Subcutaneous abdominal adipose tissue (tissue), 5 donors: Measurements from ENCODE around the gene ABCA12.
"Not testable (repeated sequence)": the region's sequence is repeated elsewhere in the genome, so short reads cannot be mapped to it uniquely, and the experiment has no call there.

Source experiments
- H3K27ac ChIP-seq: one replicate; pipeline ENCODE4 v1.7.0; 2013; ENCODE audit warnings: low read depth, mild to moderate bottlenecking, inconsistent platforms, low read length, moderate library complexity
- H3K27me3 ChIP-seq, 5 donors: one replicate each; pipeline ENCODE4 v1.7.0; 2013; ENCODE audit warnings: low read length in 5 of 5, inconsistent platforms in 1 of 5; ENCODE audit not compliant: control insufficient read depth in 5 of 5, insufficient read depth in 4 of 5
- H3K36me3 ChIP-seq, 5 donors: one replicate each; pipeline ENCODE4 v1.7.0; 2013; ENCODE audit warnings: low read length in 5 of 5; ENCODE audit not compliant: control insufficient read depth in 5 of 5, insufficient read depth in 5 of 5
- H3K4me1 ChIP-seq, 5 donors: one replicate each; pipeline ENCODE4 v1.7.0; 2013; ENCODE audit warnings: low read length in 5 of 5, mild to moderate bottlenecking in 3 of 5, moderate library complexity in 1 of 5; ENCODE audit not compliant: control insufficient read depth in 5 of 5, insufficient read depth in 5 of 5
- H3K4me3 ChIP-seq, 5 donors: one replicate each; pipeline ENCODE4 v1.7.0; 2013; ENCODE audit warnings: low read length in 5 of 5, low read depth in 1 of 5
- H3K9ac ChIP-seq, 5 donors: one replicate each; pipeline ENCODE4 v1.7.0; 2013; ENCODE audit warnings: low read length in 5 of 5, mild to moderate bottlenecking in 4 of 5, moderate library complexity in 3 of 5
- H3K9me3 ChIP-seq, 5 donors: one replicate each; pipeline ENCODE4 v1.7.0; 2013; ENCODE audit warnings: low read length in 5 of 5; ENCODE audit not compliant: control insufficient read depth in 5 of 5
- donor health status: healthy.
- donor health status: healthy.
- donor health status: healthy.
- donor health status: healthy.
- donor health status: healthy.

Gene ABCA12, protein sequence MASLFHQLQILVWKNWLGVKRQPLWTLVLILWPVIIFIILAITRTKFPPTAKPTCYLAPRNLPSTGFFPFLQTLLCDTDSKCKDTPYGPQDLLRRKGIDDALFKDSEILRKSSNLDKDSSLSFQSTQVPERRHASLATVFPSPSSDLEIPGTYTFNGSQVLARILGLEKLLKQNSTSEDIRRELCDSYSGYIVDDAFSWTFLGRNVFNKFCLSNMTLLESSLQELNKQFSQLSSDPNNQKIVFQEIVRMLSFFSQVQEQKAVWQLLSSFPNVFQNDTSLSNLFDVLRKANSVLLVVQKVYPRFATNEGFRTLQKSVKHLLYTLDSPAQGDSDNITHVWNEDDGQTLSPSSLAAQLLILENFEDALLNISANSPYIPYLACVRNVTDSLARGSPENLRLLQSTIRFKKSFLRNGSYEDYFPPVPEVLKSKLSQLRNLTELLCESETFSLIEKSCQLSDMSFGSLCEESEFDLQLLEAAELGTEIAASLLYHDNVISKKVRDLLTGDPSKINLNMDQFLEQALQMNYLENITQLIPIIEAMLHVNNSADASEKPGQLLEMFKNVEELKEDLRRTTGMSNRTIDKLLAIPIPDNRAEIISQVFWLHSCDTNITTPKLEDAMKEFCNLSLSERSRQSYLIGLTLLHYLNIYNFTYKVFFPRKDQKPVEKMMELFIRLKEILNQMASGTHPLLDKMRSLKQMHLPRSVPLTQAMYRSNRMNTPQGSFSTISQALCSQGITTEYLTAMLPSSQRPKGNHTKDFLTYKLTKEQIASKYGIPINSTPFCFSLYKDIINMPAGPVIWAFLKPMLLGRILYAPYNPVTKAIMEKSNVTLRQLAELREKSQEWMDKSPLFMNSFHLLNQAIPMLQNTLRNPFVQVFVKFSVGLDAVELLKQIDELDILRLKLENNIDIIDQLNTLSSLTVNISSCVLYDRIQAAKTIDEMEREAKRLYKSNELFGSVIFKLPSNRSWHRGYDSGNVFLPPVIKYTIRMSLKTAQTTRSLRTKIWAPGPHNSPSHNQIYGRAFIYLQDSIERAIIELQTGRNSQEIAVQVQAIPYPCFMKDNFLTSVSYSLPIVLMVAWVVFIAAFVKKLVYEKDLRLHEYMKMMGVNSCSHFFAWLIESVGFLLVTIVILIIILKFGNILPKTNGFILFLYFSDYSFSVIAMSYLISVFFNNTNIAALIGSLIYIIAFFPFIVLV (N-terminal part only)

DNA sequence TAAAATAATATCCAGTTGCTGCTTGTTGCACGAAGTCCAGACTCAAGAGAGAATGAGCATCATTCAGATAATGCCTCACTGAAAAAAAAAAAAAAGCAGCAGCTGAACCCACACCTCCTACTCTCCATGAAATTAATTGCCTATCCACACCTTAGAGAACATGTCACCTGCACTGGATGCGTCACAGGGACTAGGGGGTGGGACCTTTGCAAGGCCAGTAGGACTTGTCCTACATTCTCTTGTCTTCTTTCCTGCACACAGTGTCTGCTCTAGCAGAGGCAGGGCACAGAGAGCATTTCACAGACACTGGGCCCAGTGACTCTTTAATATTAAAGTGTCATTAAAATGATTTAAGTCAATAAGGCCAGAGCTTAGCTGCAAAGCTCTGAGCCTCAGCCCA lies at the start of gene ABCA12:
Gene ABCA12, minus strand, starts transcription at position 148 of the 400 bp plus-strand sequence. CDS start 418 bp downstream, outside the sequence.
- H3K4me1 ChIP-seq = peaks cover 0 to 3% (median 0%) of the 10 kb centered on the region in 5 donors
- H3K27me3 ChIP-seq = no peaks in the 10 kb centered on the region
- no peaks in the 10 kb centered on the region for H3K36me3 ChIP-seq

GRCh38 chr2:215188078-215188477 lies 49.7 kb upstream of the ABCA12 start:
- H3K27ac ChIP-seq = no peak overlapping the region
- H3K36me3 ChIP-seq = no peaks in the 10 kb centered on the region
- H3K9ac ChIP-seq = no peak overlapping the region
- H3K4me3 ChIP-seq = no peak overlapping the region
- no peaks in the 10 kb centered on the region for H3K4me1 ChIP-seq
- peaks cover 0 to 6% (median 0%) of the 10 kb centered on the region in 5 donors for H3K9me3 ChIP-seq
- no peaks in the 10 kb centered on the region for H3K27me3 ChIP-seq

More for the DNA sequence above, at the start of gene ABCA12:
- H3K4me3 ChIP-seq = no peak within 1 kb of the TSS
- no peak within 1 kb of the TSS for H3K9ac ChIP-seq
- H3K27ac ChIP-seq = no peak within 1 kb of the TSS
- H3K9me3 ChIP-seq = peaks cover 0 to under 1% (median 0%) of the 10 kb centered on the region in 5 donors

DNA sequence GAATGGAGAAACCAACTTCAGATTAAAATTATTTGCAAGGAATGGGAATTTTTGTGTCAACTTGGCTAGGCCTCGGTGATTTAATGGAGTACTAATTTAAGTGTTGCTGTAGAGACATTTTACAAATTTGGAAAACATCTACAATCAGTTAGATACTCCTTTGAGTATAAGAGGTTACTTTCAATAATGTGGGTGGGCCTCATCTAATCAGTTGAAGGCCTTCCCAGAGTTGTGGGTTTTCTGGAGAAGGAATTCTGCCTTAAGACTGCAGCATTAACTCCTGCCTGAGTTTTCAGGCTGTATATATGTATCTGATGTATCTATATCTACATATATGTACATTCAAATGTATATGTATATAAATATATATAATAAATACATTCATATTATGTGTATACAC lies 47.6 kb upstream of the ABCA12 start:
- Histone ChIP-seq H3K4me3 (no peak overlapping the region), H3K9ac (no peak overlapping the region), H3K27me3 (no peaks in the 10 kb centered on the region), H3K4me1 (no peaks in the 10 kb centered on the region), H3K27ac (no peak overlapping the region), H3K36me3 (no peaks in the 10 kb centered on the region), H3K9me3 (peaks cover 0 to 8% (median 6%) of the 10 kb centered on the region in 5 donors)

DNA sequence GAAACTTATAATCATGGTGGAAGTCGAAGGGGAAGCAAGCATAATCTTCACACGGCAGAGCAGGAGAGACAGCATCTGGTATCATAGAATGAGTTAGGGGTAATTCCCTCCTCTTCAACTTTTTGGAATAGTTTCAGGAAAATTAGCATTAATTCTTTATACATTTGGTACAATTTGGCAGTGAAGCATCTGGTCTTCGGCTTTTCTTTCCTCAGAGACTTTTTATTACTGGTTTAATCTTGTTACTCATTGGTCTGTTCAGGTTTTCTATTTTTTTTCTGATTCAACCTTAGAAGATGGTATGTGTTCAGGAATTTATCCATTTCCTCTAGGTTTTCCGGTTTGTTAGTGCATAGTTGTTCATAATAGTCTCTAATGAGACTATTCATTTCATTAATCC lies 39.7 kb upstream of the ABCA12 start:
- no peak overlapping the region for H3K27ac ChIP-seq
- H3K4me3 ChIP-seq = no peak overlapping the region
- peaks cover 0 to 8% (median 5%) of the 10 kb centered on the region in 5 donors for H3K9me3 ChIP-seq
- no peaks in the 10 kb centered on the region for H3K27me3 ChIP-seq
- H3K9ac ChIP-seq = no peak overlapping the region
- H3K36me3 ChIP-seq = no peaks in the 10 kb centered on the region
- H3K4me1 ChIP-seq = no peaks in the 10 kb centered on the region

- Histone ChIP-seq H3K27me3 (no peaks in the 10 kb centered on the region), H3K4me3 (no peak overlapping the region), H3K4me1 (peaks cover 0 to 4% (median 2%) of the 10 kb centered on the region in 5 donors), H3K9ac (no peak overlapping the region), H3K27ac (no peak overlapping the region), H3K9me3 (no peaks in the 10 kb centered on the region), H3K36me3 (no peaks in the 10 kb centered on the region)
Measured at GRCh38 chr2:215171796-215172195, 33.4 kb upstream of the ABCA12 start.

- H3K4me3 ChIP-seq = peak overlapping the region in 4 of 5 donors; percentile 53 to 57 (median 54)
Measured at GRCh38 chr2:215171151-215171550, 32.7 kb upstream of the ABCA12 start.

DNA sequence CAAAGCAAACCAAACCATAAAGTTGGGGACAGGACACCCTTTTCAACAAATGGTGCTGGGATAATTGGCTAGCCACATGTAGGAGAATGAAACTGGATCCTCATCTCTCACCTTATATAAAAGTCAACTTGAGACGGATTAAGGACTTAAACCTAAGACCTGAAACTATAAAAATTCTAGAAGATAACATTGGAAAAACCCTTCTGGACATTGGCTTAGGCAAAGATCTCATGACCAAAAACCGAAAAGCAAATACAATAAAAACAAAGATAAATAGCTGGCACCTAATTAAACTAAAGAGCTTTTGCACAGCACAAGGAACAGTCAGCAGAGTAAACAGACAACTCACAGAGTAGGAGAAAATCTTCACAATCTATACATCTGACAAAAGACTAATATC lies 28.1 kb upstream of the ABCA12 start:
- not testable (repeated sequence) for H3K36me3 ChIP-seq, H3K9ac ChIP-seq, H3K27ac ChIP-seq, H3K27me3 ChIP-seq, H3K9me3 ChIP-seq, H3K4me1 ChIP-seq, H3K4me3 ChIP-seq

More at GRCh38 chr2:215171151-215171550, 32.7 kb upstream of the ABCA12 start:
- Histone ChIP-seq H3K36me3 (no peaks in the 10 kb centered on the region), H3K27ac (no peak overlapping the region), H3K27me3 (no peaks in the 10 kb centered on the region), H3K4me1 (peaks cover 0 to 4% (median 2%) of the 10 kb centered on the region in 5 donors), H3K9ac (peak overlapping the region in 1 of 5 donors; percentile 13), H3K9me3 (no peaks in the 10 kb centered on the region)

GRCh38 chr2:215163319-215163718 lies 24.9 kb upstream of the ABCA12 start:
- H3K9me3 ChIP-seq, H3K36me3 ChIP-seq, H3K4me3 ChIP-seq, H3K9ac ChIP-seq, H3K4me1 ChIP-seq, H3K27me3 ChIP-seq, H3K27ac ChIP-seq: not testable (repeated sequence)

DNA sequence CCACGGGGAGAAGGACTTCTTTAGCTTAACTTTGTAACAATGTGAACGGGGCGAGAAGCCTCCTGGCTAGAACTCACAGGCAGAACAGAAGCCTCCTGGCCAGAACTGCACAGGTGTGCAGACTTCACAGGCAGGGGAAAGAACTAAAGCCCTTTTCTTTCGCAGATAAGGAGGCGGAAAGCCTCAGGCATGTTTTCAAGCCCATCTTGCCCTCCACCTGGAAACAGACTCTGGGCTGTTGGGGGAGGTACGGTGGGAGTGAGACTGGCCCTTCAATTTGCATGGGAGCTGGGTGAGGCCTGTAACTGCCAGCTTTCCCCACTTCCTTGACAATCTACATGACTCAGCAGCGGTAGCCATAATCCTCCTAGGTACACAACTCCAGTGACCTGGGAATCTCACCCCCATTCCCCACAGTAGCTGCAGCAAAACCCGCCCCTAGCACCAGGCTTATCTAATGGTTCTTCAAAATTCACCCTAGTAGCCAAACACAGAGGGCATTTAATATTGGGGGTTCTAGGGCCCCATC lies 22.9 kb upstream of the ABCA12 start:
- Histone ChIP-seq H3K9ac (no peak overlapping the region), H3K9me3 (no peaks in the 10 kb centered on the region), H3K27ac (no peak overlapping the region), H3K27me3 (no peaks in the 10 kb centered on the region), H3K4me1 (no peaks in the 10 kb centered on the region), H3K4me3 (no peak overlapping the region), H3K36me3 (no peaks in the 10 kb centered on the region)
